K562 (cell line): ENCODE results near the gene TAF1B. TPM values are rescaled to one million over a fixed set of nuclear protein-coding genes. Genes with fewer than 3 reads are reported as not detected.

Experiments
- BCOR ChIP-seq: fragments of 450-650 bp; IDR thresholded peaks from 2 replicates; pipeline ENCODE4 v1.6.1; 2016
- CBX1 ChIP-seq: sonication (generic); IDR thresholded peaks from 2 replicates; pipeline ENCODE4 v1.6.1; 2016; ENCODE audit warnings: antibody characterized with exemption, low read depth, mild to moderate bottlenecking
- E2F1 ChIP-seq: sonication (generic); formaldehyde crosslinking; IDR thresholded peaks from 2 replicates; pipeline ENCODE4 v1.8.1; 2023; ENCODE audit warnings: mild to moderate bottlenecking, missing genetic modification reagents, moderate library complexity
- E2F4 ChIP-seq: sonication (generic); formaldehyde crosslinking; IDR thresholded peaks from 2 replicates; pipeline ENCODE4 v1.8.0; 2022; ENCODE audit warnings: mild to moderate bottlenecking, low read depth, missing genetic modification reagents
- ETS1 ChIP-seq: conservative IDR thresholded peaks from 2 replicates; pipeline ENCODE4 v1.6.1; 2011; ENCODE audit warnings: low read depth, mild to moderate bottlenecking, low read length; ENCODE audit not compliant: control insufficient read depth
- ETV6 ChIP-seq, 3 experiments: fragments of 150-350 bp in 1 of 3; sonication (generic) in 1 of 3; formaldehyde crosslinking in 1 of 3; IDR thresholded peaks; 2 replicates each; pipeline versions ENCODE4 v1.6.1 to v1.8.0; 2014 to 2022; ENCODE audit warnings: borderline replicate concordance in 2 of 3, low read depth in 2 of 3, antibody characterized with exemption in 1 of 3, low read length in 1 of 3, mild to moderate bottlenecking in 1 of 3, missing genetic modification reagents in 1 of 3
- FIP1L1 ChIP-seq: fragments of 200-400 bp; formaldehyde crosslinking; IDR thresholded peaks from 2 replicates; pipeline ENCODE4 v1.6.1; 2018; ENCODE audit warnings: mild to moderate bottlenecking, low read depth, low read length; ENCODE audit not compliant: poor library complexity, severe bottlenecking
- FOXP1 ChIP-seq: sonication (generic); formaldehyde crosslinking; IDR thresholded peaks from 2 replicates; pipeline ENCODE4 v1.8.0; 2022; ENCODE audit warnings: mild to moderate bottlenecking, missing genetic modification reagents
- HEY1 ChIP-seq: fragments of 250-450 bp; sonication (Bioruptor Pico); IDR thresholded peaks from 2 replicates; pipeline ENCODE4 v1.5.0; 2020; ENCODE audit warnings: mild to moderate bottlenecking, moderate library complexity, borderline replicate concordance
- HLTF ChIP-seq: fragments of 450-650 bp; IDR thresholded peaks from 2 replicates; pipeline ENCODE4 v1.6.1; 2016
- HMGN3 ChIP-seq: IDR thresholded peaks from 2 replicates; pipeline ENCODE4 v1.6.1; 2011; ENCODE audit warnings: borderline replicate concordance, low read depth, mild to moderate bottlenecking, mixed read lengths, low read length; ENCODE audit not compliant: insufficient read length; ENCODE audit errors: extremely low read depth
- KAT8 ChIP-seq: fragments of 450-650 bp; IDR thresholded peaks from 2 replicates; pipeline ENCODE4 v1.6.1; 2016; ENCODE audit warnings: low read depth, mild to moderate bottlenecking
- MLLT1 ChIP-seq, 2 experiments: fragments of 450-650 bp; IDR thresholded peaks; 2 replicates each; pipeline ENCODE4 v1.6.1; 2016
- POU5F1 ChIP-seq: fragments of 150-350 bp; IDR thresholded peaks from 2 replicates; pipeline ENCODE4 v1.6.1; 2014; ENCODE audit warnings: borderline replicate concordance, low read length, low read depth, mild to moderate bottlenecking; ENCODE audit not compliant: partially characterized antibody
- U2AF1 ChIP-seq: fragments of 200-400 bp; formaldehyde crosslinking; optimal IDR thresholded peaks from 2 replicates; pipeline ENCODE3; 2017; ENCODE audit warnings: mild to moderate bottlenecking, low read depth, low read length, moderate library complexity
- USF1 ChIP-seq: sonication (generic); formaldehyde crosslinking; IDR thresholded peaks from 2 replicates; pipeline ENCODE4 v1.9.0; 2022; ENCODE audit warnings: mild to moderate bottlenecking, missing genetic modification reagents
- ZC3H8 ChIP-seq: fragments of 450-650 bp; IDR thresholded peaks from 2 replicates; pipeline ENCODE4 v1.6.1; 2017
- ZNF217 ChIP-seq: sonication (generic); formaldehyde crosslinking; IDR thresholded peaks from 2 replicates; pipeline ENCODE4 v1.8.0; 2022; ENCODE audit warnings: mild to moderate bottlenecking, missing genetic modification reagents
- ZNF23 ChIP-seq: fragments of 250-450 bp; sonication (Bioruptor Pico); IDR thresholded peaks from 2 replicates; pipeline ENCODE4 v1.4.0; 2020; ENCODE audit warnings: mild to moderate bottlenecking
- ZNF316 ChIP-seq: fragments of 450-650 bp; IDR thresholded peaks from 2 replicates; pipeline ENCODE4 v1.6.1; 2016
- ZNF445 ChIP-seq: fragments of 250-450 bp; sonication (Bioruptor Pico); IDR thresholded peaks from 2 replicates; pipeline ENCODE4 v1.4.0; 2020; ENCODE audit warnings: low read depth, mild to moderate bottlenecking, moderate library complexity
- ZNF589 ChIP-seq: fragments of 200-800 bp; sonication (Bioruptor generic); IDR thresholded peaks from 2 replicates; pipeline ENCODE4 v1.6.1; 2016; ENCODE audit warnings: low read depth, missing genetic modification characterization, missing compliant biosample characterization
- polyA plus RNA-seq, 8 experiments: library from polyadenylated mRNA; depleted of rRNA in 4 of 8; stranded (reverse) in 5 of 8; unstranded in 3 of 8; fragments of >200 nt; fragmentation: Nextera tagmentation in 2 of 8; fragmentation: Illumina TruSeq in 1 of 8; extraction: Ambion mirVana in 2 of 8; extraction: Trizol in 1 of 8; gene quantifications; 2 replicates each; pipeline versions ENCODE4 v1.2.1 to v1.2.3, GENCODE V29; 2011 to 2014; ENCODE audit warnings: inconsistent platforms in 1 of 8, missing spikeins in 1 of 8
- total RNA-seq, 7 experiments: library from RNA; depleted of rRNA in 6 of 7; stranded (reverse); fragments of >200 nt in 6 of 7; fragmentation: Illumina TruSeq in 2 of 7; extraction: Trizol in 2 of 7; gene quantifications; 2 replicates each; pipeline versions ENCODE4 v1.2.1 to v1.2.3, GENCODE V29; 2011 to 2021; ENCODE audit warnings: low replicate concordance in 1 of 7

TAF1B gene
- total and polyA plus RNA-seq, 9 of the 15 experiments (the other 6 are each of a cell fraction or from before 2014, with no cell fraction given) = 8.8 to 25.1 (median 17.3) TPM

GRCh38 chr2:9843229-9844035 lies at the start of gene TAF1B (continued):
- TF ChIP-seq CBX1 (no peak; the same call in 1 of the 2 replicates), ZNF445 (no peak), FIP1L1 (peak; percentile 77), ETV6 (IDR thresholded peaks at IDR 0.05; ENCODE audit: borderline replicate concordance in 1 of 2, low read depth in 2 of 2, low read length in 1 of 2) (peak; percentile 95 to 98), ETV6 (CRISPR knock-in tag; IDR thresholded peaks at IDR 0.05; ENCODE audit: borderline replicate concordance) (no peak), ETS1 (no peak; the same call in 1 of the 2 replicates), POU5F1 (no peak), E2F4 (CRISPR knock-in tag) (no peak), HMGN3 (peak; percentile 83), ZNF23 (CRISPR knock-in tag) (no peak), U2AF1 (no peak), HLTF (no peak), HEY1 (CRISPR knock-in tag) (no peak), E2F1 (CRISPR knock-in tag) (peak; percentile 63; the same call in 1 of the 2 replicates), MLLT1 (IDR thresholded peaks at IDR 0.05) (peak in 1 of 2 experiments; percentile 23; a peak in 1 of 4 replicates), ZNF217 (no peak), ZC3H8 (no peak), ZNF589 (CRISPR knock-in tag) (no peak; the same call in 1 of the 2 replicates), ZNF316 (no peak), BCOR (no peak), KAT8 (no peak), USF1 (CRISPR knock-in tag) (no peak), FOXP1 (CRISPR knock-in tag) (peak; percentile 80; the same call in 1 of the 2 replicates)
